ENCODE data around the gene C14orf132. TPM values are rescaled to one million over a fixed set of nuclear protein-coding genes. Genes with fewer than 3 reads are reported as not detected.

The C14orf132 gene
- total RNA-seq, 4 donors from 2014 or later, result 2.7 to 3.7 (median 3.0) TPM

DNA sequence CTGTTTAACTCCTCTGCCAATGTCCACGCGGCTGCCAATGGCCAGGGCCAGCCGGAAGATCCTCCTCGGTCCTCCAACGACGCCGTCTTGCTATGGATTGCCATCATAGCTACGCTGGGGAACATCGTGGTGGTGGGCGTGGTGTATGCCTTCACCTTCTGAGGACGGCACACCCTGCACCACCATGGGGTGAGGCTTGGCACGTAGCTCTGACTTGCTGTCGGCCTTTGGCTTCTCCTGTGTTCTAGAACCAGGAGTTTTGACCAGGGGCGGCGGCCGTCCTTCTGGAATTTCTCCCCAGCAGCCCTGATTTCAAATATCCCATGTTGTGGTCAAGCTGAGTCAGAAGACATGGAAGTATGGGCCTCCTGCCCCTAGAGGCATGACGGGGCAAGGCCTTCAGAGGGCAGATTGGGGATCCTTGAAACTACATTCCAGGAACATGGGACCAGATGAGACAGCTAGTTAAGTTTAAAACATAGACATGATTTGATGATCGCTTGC lies 47.5 kb downstream of the C14orf132 start:
- no peaks in the 10 kb centered on the region for H3K27me3 ChIP-seq
- peaks cover 16 to 17% of the 10 kb centered on the region in 2 donors for H3K4me1 ChIP-seq
- H3K9me3 ChIP-seq, result no peaks in the 10 kb centered on the region
- intact Hi-C loops (cut with DNase I), result no loop called here
- no peak for TF ChIP-seq CTCF (IDR thresholded peaks at IDR 0.05)
- no peak for TF ChIP-seq POLR2A (IDR thresholded peaks at IDR 0.05)
- no peaks in the 10 kb centered on the region for H3K36me3 ChIP-seq
- 95 to 97% methylated on average over 9 to 17 of the region's 18 CpGs for WGBS, 2 donors
- no peak overlapping the region for H3K27ac ChIP-seq
- no peak for DNase-seq
- no peak overlapping the region for H3K4me3 ChIP-seq (replicated peaks in 1 of 3)

DNA sequence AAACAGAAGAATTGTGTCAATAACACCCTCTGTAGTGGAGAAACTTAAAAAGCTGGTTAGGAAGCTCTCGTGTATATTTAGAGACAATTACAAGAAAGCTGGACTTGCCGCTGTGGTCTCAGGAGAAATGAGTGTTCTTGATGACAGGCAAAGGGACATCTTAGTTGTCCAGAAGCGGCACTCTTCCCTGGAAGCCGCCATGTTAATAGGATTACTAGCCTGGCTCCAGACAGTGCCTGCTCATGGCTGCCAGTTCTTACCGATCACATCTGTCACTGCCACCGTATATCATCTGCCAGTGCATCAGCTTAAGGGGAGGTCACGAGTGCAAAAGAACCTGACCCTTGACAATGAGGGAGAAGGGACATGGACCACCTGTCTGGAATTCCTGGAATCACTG lies 48.9 kb downstream of the C14orf132 start:
- WGBS, 2 donors, result 94 to 95% methylated on average over 7 of the region's 7 CpGs
- Histone ChIP-seq H3K27ac (no peak overlapping the region), H3K36me3 (no peaks in the 10 kb centered on the region), H3K4me3 (replicated peaks in 1 of 3) (no peak overlapping the region), H3K9me3 (no peaks in the 10 kb centered on the region), H3K4me1 (peaks cover 16 to 17% of the 10 kb centered on the region in 2 donors), H3K27me3 (no peaks in the 10 kb centered on the region)
- intact Hi-C loops (cut with DNase I), result no loop called here
- DNase-seq, result no peak
- TF ChIP-seq CTCF (IDR thresholded peaks at IDR 0.05) (no peak), POLR2A (IDR thresholded peaks at IDR 0.05) (no peak)

DNA sequence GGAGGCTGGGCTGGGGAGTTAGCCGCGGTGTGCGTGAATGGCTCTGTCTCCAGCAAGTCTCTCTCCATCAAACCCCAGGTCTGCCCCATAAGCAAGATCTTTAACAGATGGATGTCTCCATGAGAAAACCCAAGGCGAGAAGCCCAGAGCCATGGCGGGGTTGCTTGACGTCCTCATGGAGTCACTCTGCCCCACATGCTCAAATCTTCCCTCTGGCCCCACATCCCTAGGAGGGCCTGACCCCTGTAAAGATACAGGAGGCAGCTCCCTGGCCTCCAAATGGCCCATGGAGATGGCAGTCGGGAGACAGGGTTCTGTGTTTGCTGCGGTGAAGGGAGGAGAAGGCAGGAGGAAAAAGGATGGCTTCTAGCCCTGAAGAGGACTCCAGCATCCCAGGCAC lies 49.3 kb downstream of the C14orf132 start:
- DNase-seq, result no peak
- no peak for TF ChIP-seq CTCF (IDR thresholded peaks at IDR 0.05)
- TF ChIP-seq POLR2A (IDR thresholded peaks at IDR 0.05), result no peak
- H3K4me1 ChIP-seq, result peaks cover 16 to 17% of the 10 kb centered on the region in 2 donors

DNA sequence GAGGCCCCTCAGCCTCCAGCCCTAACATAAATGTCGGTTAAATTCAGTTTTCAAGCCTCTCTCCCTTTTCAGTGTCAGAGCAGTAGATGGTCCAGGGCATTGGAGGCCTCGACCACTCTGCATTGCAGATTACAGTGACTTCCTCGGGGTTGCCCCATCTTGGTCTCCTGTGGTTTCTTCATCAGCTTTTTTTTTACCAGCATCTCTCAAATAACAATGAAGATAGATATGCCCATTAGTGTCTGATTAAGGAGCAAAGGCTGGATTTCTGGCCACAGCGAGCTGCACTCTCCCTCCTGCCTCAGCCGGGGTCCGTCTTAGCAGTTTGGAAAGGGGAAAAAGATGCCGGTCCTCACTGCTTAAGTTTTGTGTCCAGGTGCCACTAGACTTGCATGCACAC lies 49.7 kb downstream of the C14orf132 start:
- intact Hi-C loops (cut with DNase I), result no loop called here
- no peak for DNase-seq
- WGBS, 2 donors, result 97 to 98% methylated on average over 7 of the region's 7 CpGs
- H3K27me3 ChIP-seq, result no peaks in the 10 kb centered on the region
- H3K27ac ChIP-seq, result no peak overlapping the region
- H3K36me3 ChIP-seq, result no peaks in the 10 kb centered on the region
- H3K4me1 ChIP-seq, result peaks cover 16 to 17% of the 10 kb centered on the region in 2 donors
- H3K9me3 ChIP-seq, result no peaks in the 10 kb centered on the region
- no peak for TF ChIP-seq CTCF (IDR thresholded peaks at IDR 0.05)
- no peak for TF ChIP-seq POLR2A (IDR thresholded peaks at IDR 0.05)
- H3K4me3 ChIP-seq (replicated peaks in 1 of 3), result no peak overlapping the region

More for the DNA sequence above, 49.3 kb downstream of the C14orf132 start:
- Histone ChIP-seq H3K27me3 (no peaks in the 10 kb centered on the region), H3K4me3 (replicated peaks in 1 of 3) (no peak overlapping the region), H3K36me3 (no peaks in the 10 kb centered on the region), H3K9me3 (no peaks in the 10 kb centered on the region), H3K27ac (no peak overlapping the region)
- intact Hi-C loops (cut with DNase I), result no loop called here
- 93 to 100% methylated on average over 7 to 8 of the region's 8 CpGs for WGBS, 2 donors

DNA sequence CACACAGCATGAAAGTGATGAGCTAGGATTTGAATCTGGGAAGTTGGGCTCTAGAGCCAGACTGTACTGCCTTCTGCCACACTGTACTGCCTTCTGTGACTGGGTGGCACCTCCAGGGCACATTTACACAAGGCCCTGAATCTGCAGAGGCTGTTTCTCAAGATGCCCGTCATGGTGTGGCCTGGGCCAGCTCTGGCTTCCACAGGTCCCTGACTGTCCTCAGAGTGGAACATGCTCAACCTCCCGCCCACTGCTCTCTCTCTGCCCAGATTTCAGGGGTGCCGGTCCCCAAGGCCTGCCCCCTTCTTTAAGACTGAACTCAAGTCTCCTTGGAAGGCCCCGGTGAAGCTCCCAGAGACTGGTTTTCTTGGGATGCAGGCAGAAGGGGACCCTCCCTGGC lies 50.2 kb downstream of the C14orf132 start:
- H3K9me3 ChIP-seq, result no peaks in the 10 kb centered on the region
- DNase-seq, result no peak
- H3K27me3 ChIP-seq, result no peaks in the 10 kb centered on the region
- no peaks in the 10 kb centered on the region for H3K36me3 ChIP-seq
- intact Hi-C loops (cut with DNase I), result no loop called here
- 90 to 94% methylated on average over 2 to 4 of the region's 4 CpGs for WGBS, 2 donors
- H3K4me1 ChIP-seq, result peaks cover 16 to 17% of the 10 kb centered on the region in 2 donors
- H3K4me3 ChIP-seq (replicated peaks in 1 of 3), result no peak overlapping the region
- TF ChIP-seq CTCF (IDR thresholded peaks at IDR 0.05) (no peak), POLR2A (IDR thresholded peaks at IDR 0.05) (no peak)
- H3K27ac ChIP-seq, result no peak overlapping the region
